ENCODE measurements around the gene TXNRD1.

TXNRD1 gene

GRCh38 chr12:104188534-104188933 is 27.0 kb upstream of the TXNRD1 start:
- no peak overlapping the region for H3K27ac ChIP-seq (replicated peaks)
- H3K4me3 ChIP-seq (replicated peaks; ENCODE audit: insufficient read depth, low read length), result no peak overlapping the region
- no peak for TF ChIP-seq GABPA (IDR thresholded peaks at IDR 0.05; ENCODE audit: low read depth)
- no peak for TF ChIP-seq POLR2AphosphoS5 (IDR thresholded peaks at IDR 0.05; ENCODE audit: low read depth)
- TF ChIP-seq REST (IDR thresholded peaks at IDR 0.05; ENCODE audit: insufficient replicate concordance, low read depth), result no peak
- no peak for TF ChIP-seq SPI1 (IDR thresholded peaks at IDR 0.05; ENCODE audit: borderline replicate concordance, low read depth)
- TF ChIP-seq CTCF (IDR thresholded peaks at IDR 0.05; ENCODE audit: insufficient read depth, low read length), result no peak
- no peak for DNase-seq (ENCODE audit: low read depth in 1 of 2, low spot score in 1 of 2)
- no peaks in the 10 kb centered on the region for H3K27me3 ChIP-seq (ENCODE audit: insufficient read depth, poor library complexity, severe bottlenecking)

GRCh38 chr12:104189915-104190555 is 25.5 kb upstream of the TXNRD1 start:
- Histone ChIP-seq H3K27ac (replicated peaks) (no peak overlapping the region), H3K27me3 (ENCODE audit: insufficient read depth, poor library complexity, severe bottlenecking) (no peaks in the 10 kb centered on the region), H3K4me3 (replicated peaks; ENCODE audit: insufficient read depth, low read length) (no peak overlapping the region)
- TF ChIP-seq GABPA (IDR thresholded peaks at IDR 0.05; ENCODE audit: low read depth) (no peak), POLR2AphosphoS5 (IDR thresholded peaks at IDR 0.05; ENCODE audit: low read depth) (no peak), SPI1 (IDR thresholded peaks at IDR 0.05; ENCODE audit: borderline replicate concordance, low read depth) (no peak), CTCF (IDR thresholded peaks at IDR 0.05; ENCODE audit: insufficient read depth, low read length) (no peak), REST (IDR thresholded peaks at IDR 0.05; ENCODE audit: insufficient replicate concordance, low read depth) (no peak)
- DNase-seq (ENCODE audit: low read depth in 1 of 2, low spot score in 1 of 2), result no peak

GRCh38 chr12:104190641-104191176 is 24.9 kb upstream of the TXNRD1 start:
- TF ChIP-seq POLR2AphosphoS5 (IDR thresholded peaks at IDR 0.05; ENCODE audit: low read depth) (no peak), CTCF (IDR thresholded peaks at IDR 0.05; ENCODE audit: insufficient read depth, low read length) (no peak), SPI1 (IDR thresholded peaks at IDR 0.05; ENCODE audit: borderline replicate concordance, low read depth) (no peak), GABPA (IDR thresholded peaks at IDR 0.05; ENCODE audit: low read depth) (no peak), REST (IDR thresholded peaks at IDR 0.05; ENCODE audit: insufficient replicate concordance, low read depth) (no peak)
- Histone ChIP-seq H3K27me3 (ENCODE audit: insufficient read depth, poor library complexity, severe bottlenecking) (no peaks in the 10 kb centered on the region), H3K4me3 (replicated peaks; ENCODE audit: insufficient read depth, low read length) (no peak overlapping the region), H3K27ac (replicated peaks) (no peak overlapping the region)
- DNase-seq (ENCODE audit: low read depth in 1 of 2, low spot score in 1 of 2), result no peak

Data from HL-60 (cell line).